HCT116 (cell line): ENCODE results near the gene CPLX3. TPM values are rescaled to one million over a fixed set of nuclear protein-coding genes. Genes with fewer than 3 reads are reported as not detected.

Experiments
- ATAC-seq: fragments of 200-7000 bp; cut with Tn5 transposase; 2 replicates; pipeline ENCODE4 v1.9.1; 2020; ENCODE audit warnings: mild to moderate bottlenecking, moderate library complexity
- BruUV-seq: library from RNA; stranded (reverse); fragments of 400-500 nt; replicated peaks from 2 replicates; lab custom pipeline; 2021; lab: Mats Ljungman, UMichigan
- CTCF ChIA-PET: fragments of 300-600 bp; sonication (Branson Sonifier 250); formaldehyde crosslinking; loops from one replicate; lab custom pipeline; 2021; ENCODE audit warnings: antibody characterized with exemption; lab: Charles Lee
- POLR2A ChIA-PET: fragments of 300-600, 350-600 bp; sonication (Branson Sonifier 250); formaldehyde crosslinking; loops from one replicate; lab custom pipeline; 2021; ENCODE audit warnings: antibody characterized with exemption; lab: Charles Lee
- RAD21 ChIA-PET, 2 experiments: fragments of 300-600 bp; sonication (Branson Sonifier 250); formaldehyde crosslinking; loops; one replicate each; lab custom pipeline; 2023; ENCODE audit warnings: low total read pairs in 2 of 2; ENCODE audit not compliant: uncharacterized antibody in 2 of 2, unreplicated experiment in 2 of 2, low non-redundant PET in 1 of 2; lab: Charles Lee
- DNase-seq: peaks from one replicate; pipeline ENCODE4 v3.0.0-alpha.2; 2010; ENCODE audit warnings: low read depth, low spot score
- H2AFZ ChIP-seq: fragments of 200-600 bp; shearing (Covaris generic), sonication (generic); 2 replicates; pipeline ENCODE4 v1.6.1; 2017; ENCODE audit warnings: low read depth, mixed run types, mixed read lengths, antibody characterized with exemption, low read length; ENCODE audit not compliant: poor library complexity, severe bottlenecking
- H3K27ac ChIP-seq: 2 replicates; pipeline ENCODE4 v1.5.1; 2012; ENCODE audit warnings: low read depth, low read length
- H3K27me3 ChIP-seq: fragments of 200-600 bp; sonication (generic); 2 replicates; pipeline ENCODE4 v1.6.1; 2016; ENCODE audit warnings: mixed run types, low read length, mixed read lengths; ENCODE audit not compliant: insufficient read depth
- H3K36me3 ChIP-seq, 2 experiments: fragments of 200-500 bp in 1 of 2; fragments of 200-600 bp in 1 of 2; sonication (Bioruptor generic) in 1 of 2; sonication (generic) in 1 of 2; 2 replicates each; pipeline versions ENCODE4 v1.5.1 to v1.6.1; 2014 to 2016; ENCODE audit warnings: low read length in 2 of 2, inconsistent platforms in 1 of 2, mixed read lengths in 1 of 2, mixed run types in 1 of 2; ENCODE audit not compliant: insufficient read depth in 2 of 2, control insufficient read depth in 1 of 2
- H3K4me1 ChIP-seq, 2 experiments: fragments of 200-600 bp in 1 of 2; sonication (generic) in 1 of 2; 2 replicates each; pipeline versions ENCODE4 v1.5.1 to v1.6.1; 2012 to 2017; ENCODE audit warnings: low read length in 2 of 2, inconsistent platforms in 1 of 2, mild to moderate bottlenecking in 1 of 2, mixed read lengths in 1 of 2, mixed run types in 1 of 2, moderate library complexity in 1 of 2; ENCODE audit not compliant: insufficient read depth in 2 of 2, control insufficient read depth in 1 of 2
- H3K4me2 ChIP-seq: fragments of 200-600 bp; sonication (generic); 2 replicates; pipeline ENCODE4 v1.6.1; 2017; ENCODE audit warnings: mixed run types, low read length, mixed read lengths
- H3K4me3 ChIP-seq, 2 experiments: fragments of 200-600 bp in 1 of 2; sonication (generic) in 1 of 2; replicated peaks in 1 of 2; 2 replicates each; pipeline ENCODE4 v1.5.1; 2011 to 2016; ENCODE audit warnings: low read length in 2 of 2, control low read depth in 1 of 2, low read depth in 1 of 2, mild to moderate bottlenecking in 1 of 2, mixed read lengths in 1 of 2, mixed run types in 1 of 2
- H3K79me2 ChIP-seq: fragments of 200-600 bp; sonication (generic); 2 replicates; pipeline ENCODE4 v1.6.1; 2017; ENCODE audit warnings: mild to moderate bottlenecking, mixed run types, low read length, moderate library complexity, mixed read lengths; ENCODE audit not compliant: insufficient read depth
- H3K9ac ChIP-seq: fragments of 200-600 bp; sonication (generic); 2 replicates; pipeline ENCODE4 v1.6.1; 2016; ENCODE audit warnings: low read length, mixed read lengths
- H3K9me2 ChIP-seq: fragments of 200-600 bp; sonication (generic), shearing (Covaris generic); 2 replicates; pipeline ENCODE4 v1.6.1; 2017; ENCODE audit warnings: mixed run types, mild to moderate bottlenecking, moderate library complexity; ENCODE audit not compliant: insufficient read depth
- H3K9me3 ChIP-seq, 2 experiments: fragments of 200-500 bp in 1 of 2; fragments of 200-600 bp in 1 of 2; sonication (Bioruptor generic) in 1 of 2; sonication (generic) in 1 of 2; 2 replicates each; pipeline ENCODE4 v1.6.1; 2014 to 2017; ENCODE audit warnings: low read length in 2 of 2, mixed read lengths in 2 of 2, inconsistent platforms in 1 of 2, low read depth in 1 of 2, mild to moderate bottlenecking in 1 of 2, mixed run types in 1 of 2, moderate library complexity in 1 of 2; ENCODE audit not compliant: control insufficient read depth in 1 of 2, insufficient read depth in 1 of 2
- H4K20me1 ChIP-seq: fragments of 200-600 bp; sonication (generic), shearing (Covaris generic); 2 replicates; pipeline ENCODE4 v1.6.1; 2017; ENCODE audit warnings: mixed run types, mild to moderate bottlenecking, moderate library complexity; ENCODE audit not compliant: insufficient read depth
- CBX3 ChIP-seq: IDR thresholded peaks from 2 replicates; pipeline ENCODE4 v1.6.1; 2012; ENCODE audit warnings: low read depth
- CEBPB ChIP-seq: IDR thresholded peaks from 2 replicates; pipeline ENCODE4 v1.6.1; 2012; ENCODE audit warnings: low read depth
- ELF1 ChIP-seq: IDR thresholded peaks from 2 replicates; pipeline ENCODE4 v1.6.1; 2012; ENCODE audit warnings: low read depth, borderline replicate concordance
- EZH2 ChIP-seq: fragments of 200-600 bp; sonication (generic); IDR thresholded peaks from 2 replicates; pipeline ENCODE4 v1.6.1; 2017; ENCODE audit warnings: antibody characterized with exemption, mixed run types
- FOSL1 ChIP-seq: IDR thresholded peaks from 2 replicates; pipeline ENCODE4 v1.6.1; 2012; ENCODE audit warnings: low read depth
- RAD21 ChIP-seq: IDR thresholded peaks from 2 replicates; pipeline ENCODE4 v1.6.1; 2012; ENCODE audit warnings: low read depth, mild to moderate bottlenecking
- YY1 ChIP-seq: IDR thresholded peaks from 2 replicates; pipeline ENCODE4 v1.6.1; 2011; ENCODE audit warnings: low read length, low read depth, moderate library complexity, mild to moderate bottlenecking; ENCODE audit not compliant: insufficient replicate concordance; ENCODE audit errors: extremely low read depth
- ZFX ChIP-seq: fragments of 450-650 bp; IDR thresholded peaks from 2 replicates; pipeline ENCODE4 v1.6.1; 2017
- intact Hi-C: fragments of 100-400 bp; cut with micrococcal nuclease; formaldehyde crosslinking; loops from 2 replicates; pipeline ENCODE4 v1.10.0; 2022
- total RNA-seq: library from RNA; stranded (reverse); gene quantifications from one replicate; pipeline ENCODE4 v1.2.1, GENCODE V29; 2021; ENCODE audit not compliant: unreplicated experiment
- TF ChIP-seq, protein P1 (sequence below): IDR thresholded peaks from 2 replicates; pipeline ENCODE4 v1.6.1; 2011; ENCODE audit warnings: mild to moderate bottlenecking, low read length, moderate library complexity; ENCODE audit not compliant: insufficient replicate concordance; ENCODE audit errors: extremely low read depth
- TF ChIP-seq, protein P2 (sequence below): IDR thresholded peaks from 2 replicates; pipeline ENCODE4 v1.6.1; 2012; ENCODE audit warnings: low read depth

The CPLX3 gene
- total RNA-seq, 1 experiment from 2014 or later: not detected

DNA sequence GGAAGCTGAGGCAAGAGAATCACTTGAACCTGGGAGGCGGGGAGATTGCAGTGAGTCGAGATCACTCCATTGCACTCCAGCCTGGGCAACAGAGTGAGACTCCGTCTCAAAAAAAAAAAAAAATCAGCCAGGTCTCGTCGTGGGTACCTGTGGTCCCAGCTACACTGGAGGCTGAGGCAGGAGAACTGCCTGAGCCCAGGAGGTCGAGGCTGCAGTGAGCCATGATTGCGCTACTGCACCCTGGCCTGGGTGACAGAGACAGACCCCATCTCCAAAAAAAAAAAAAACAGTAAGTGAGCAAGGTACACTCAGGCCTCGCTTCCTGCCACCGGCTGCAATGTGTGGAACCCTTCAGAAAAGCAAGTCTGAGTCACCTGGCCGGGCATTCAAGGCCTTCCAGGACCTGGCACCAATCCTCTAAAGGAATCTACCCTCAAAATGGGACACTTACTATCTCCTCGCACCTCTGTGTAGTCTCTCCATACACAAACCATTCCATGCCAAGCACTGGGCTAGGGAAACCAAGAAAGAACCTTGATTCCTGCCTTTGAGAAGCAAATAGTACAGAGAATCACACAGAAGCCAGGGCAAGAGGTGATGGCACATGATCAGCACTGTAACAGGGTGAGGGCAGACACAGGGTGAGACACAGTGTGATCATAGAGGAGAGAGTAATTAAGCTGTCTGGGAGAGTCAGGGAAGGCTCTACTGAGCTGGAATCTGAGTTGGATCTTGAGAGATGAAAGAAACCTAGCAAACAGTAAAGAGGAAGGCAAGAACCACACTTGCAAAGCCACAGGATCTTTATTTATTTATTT is 37.0 kb downstream of the CPLX3 start:
- Histone ChIP-seq H3K9ac (peak overlapping the region; percentile 15; the same call in 1 of the 2 replicates), H3K9me2 (no peaks in the 10 kb centered on the region), H3K4me3 (no peak overlapping the region), H3K27ac (peak overlapping the region; percentile 41; the same call in 1 of the 2 replicates), H3K79me2 (peaks cover 58% of the 10 kb centered on the region), H3K9me3 (no peaks in the 10 kb centered on the region), H2AFZ (no peak overlapping the region), H4K20me1 (no peaks in the 10 kb centered on the region), H3K27me3 (no peaks in the 10 kb centered on the region), H3K4me2 (peak overlapping the region; percentile 31), H3K36me3 (peaks cover 0 to 6% of the 10 kb centered on the region in 2 experiments; a peak in 1 of 4 replicates), H3K4me1 (peaks cover 18 to 59% of the 10 kb centered on the region in 2 experiments)
- TF ChIP-seq FOSL1: peak; percentile 24; the same call in 1 of the 2 replicates
- TF ChIP-seq YY1: no peak
- TF ChIP-seq, protein P1, sequence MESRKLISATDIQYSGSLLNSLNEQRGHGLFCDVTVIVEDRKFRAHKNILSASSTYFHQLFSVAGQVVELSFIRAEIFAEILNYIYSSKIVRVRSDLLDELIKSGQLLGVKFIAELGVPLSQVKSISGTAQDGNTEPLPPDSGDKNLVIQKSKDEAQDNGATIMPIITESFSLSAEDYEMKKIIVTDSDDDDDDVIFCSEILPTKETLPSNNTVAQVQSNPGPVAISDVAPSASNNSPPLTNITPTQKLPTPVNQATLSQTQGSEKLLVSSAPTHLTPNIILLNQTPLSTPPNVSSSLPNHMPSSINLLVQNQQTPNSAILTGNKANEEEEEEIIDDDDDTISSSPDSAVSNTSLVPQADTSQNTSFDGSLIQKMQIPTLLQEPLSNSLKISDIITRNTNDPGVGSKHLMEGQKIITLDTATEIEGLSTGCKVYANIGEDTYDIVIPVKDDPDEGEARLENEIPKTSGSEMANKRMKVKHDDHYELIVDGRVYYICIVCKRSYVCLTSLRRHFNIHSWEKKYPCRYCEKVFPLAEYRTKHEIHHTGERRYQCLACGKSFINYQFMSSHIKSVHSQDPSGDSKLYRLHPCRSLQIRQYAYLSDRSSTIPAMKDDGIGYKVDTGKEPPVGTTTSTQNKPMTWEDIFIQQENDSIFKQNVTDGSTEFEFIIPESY: no peak
- no peak for TF ChIP-seq RAD21
- peak; percentile 68 for ATAC-seq
- BruUV-seq: no TSS peak
- ChIA-PET CTCF (no interaction called here), POLR2A (no interaction called here), RAD21 (no interaction called here)
- intact Hi-C loops: no loop called here
- DNase-seq: no peak

DNA sequence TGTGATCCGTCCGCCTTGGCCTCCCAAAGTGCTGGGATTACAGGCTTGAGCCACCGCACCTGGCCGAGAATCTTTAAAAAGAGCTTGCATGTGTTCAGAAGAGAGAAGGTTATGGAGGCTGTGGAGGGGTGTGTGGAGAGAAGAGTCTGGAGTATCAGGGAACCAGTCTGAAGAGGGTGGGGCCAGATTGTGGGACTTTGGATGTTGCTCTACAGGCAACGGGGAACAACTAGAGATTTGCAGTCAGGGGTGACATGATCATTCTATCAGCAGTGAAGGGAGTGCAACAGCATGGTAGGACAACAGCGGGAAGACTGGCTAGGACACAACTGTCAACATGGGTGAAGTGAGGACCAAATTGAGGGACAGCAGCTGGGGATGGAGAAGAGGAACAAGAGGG is 37.9 kb downstream of the CPLX3 start:
- H3K36me3 ChIP-seq: peaks cover 0 to 8% of the 10 kb centered on the region in 2 experiments; a peak in 1 of 4 replicates
- ATAC-seq: no peak
- ChIA-PET CTCF (no interaction called here), RAD21 (no interaction called here), POLR2A (no interaction called here)
- no peak overlapping the region for H3K9ac ChIP-seq
- H3K79me2 ChIP-seq: peaks cover 62% of the 10 kb centered on the region
- H3K9me2 ChIP-seq: no peaks in the 10 kb centered on the region
- H4K20me1 ChIP-seq: no peaks in the 10 kb centered on the region
- peaks cover 18 to 53% of the 10 kb centered on the region in 2 experiments for H3K4me1 ChIP-seq
- no peak overlapping the region for H2AFZ ChIP-seq
- DNase-seq: no peak
- no peak overlapping the region for H3K27ac ChIP-seq
- no peak overlapping the region for H3K4me3 ChIP-seq
- no TSS peak for BruUV-seq
- intact Hi-C loops: no loop called here
- H3K9me3 ChIP-seq: no peaks in the 10 kb centered on the region
- no peak overlapping the region for H3K4me2 ChIP-seq
- H3K27me3 ChIP-seq: no peaks in the 10 kb centered on the region
- TF ChIP-seq ZFX (no peak), ELF1 (no peak), FOSL1 (no peak), CEBPB (no peak), EZH2 (no peak), CBX3 (no peak), YY1 (no peak)
- TF ChIP-seq, protein P2, sequence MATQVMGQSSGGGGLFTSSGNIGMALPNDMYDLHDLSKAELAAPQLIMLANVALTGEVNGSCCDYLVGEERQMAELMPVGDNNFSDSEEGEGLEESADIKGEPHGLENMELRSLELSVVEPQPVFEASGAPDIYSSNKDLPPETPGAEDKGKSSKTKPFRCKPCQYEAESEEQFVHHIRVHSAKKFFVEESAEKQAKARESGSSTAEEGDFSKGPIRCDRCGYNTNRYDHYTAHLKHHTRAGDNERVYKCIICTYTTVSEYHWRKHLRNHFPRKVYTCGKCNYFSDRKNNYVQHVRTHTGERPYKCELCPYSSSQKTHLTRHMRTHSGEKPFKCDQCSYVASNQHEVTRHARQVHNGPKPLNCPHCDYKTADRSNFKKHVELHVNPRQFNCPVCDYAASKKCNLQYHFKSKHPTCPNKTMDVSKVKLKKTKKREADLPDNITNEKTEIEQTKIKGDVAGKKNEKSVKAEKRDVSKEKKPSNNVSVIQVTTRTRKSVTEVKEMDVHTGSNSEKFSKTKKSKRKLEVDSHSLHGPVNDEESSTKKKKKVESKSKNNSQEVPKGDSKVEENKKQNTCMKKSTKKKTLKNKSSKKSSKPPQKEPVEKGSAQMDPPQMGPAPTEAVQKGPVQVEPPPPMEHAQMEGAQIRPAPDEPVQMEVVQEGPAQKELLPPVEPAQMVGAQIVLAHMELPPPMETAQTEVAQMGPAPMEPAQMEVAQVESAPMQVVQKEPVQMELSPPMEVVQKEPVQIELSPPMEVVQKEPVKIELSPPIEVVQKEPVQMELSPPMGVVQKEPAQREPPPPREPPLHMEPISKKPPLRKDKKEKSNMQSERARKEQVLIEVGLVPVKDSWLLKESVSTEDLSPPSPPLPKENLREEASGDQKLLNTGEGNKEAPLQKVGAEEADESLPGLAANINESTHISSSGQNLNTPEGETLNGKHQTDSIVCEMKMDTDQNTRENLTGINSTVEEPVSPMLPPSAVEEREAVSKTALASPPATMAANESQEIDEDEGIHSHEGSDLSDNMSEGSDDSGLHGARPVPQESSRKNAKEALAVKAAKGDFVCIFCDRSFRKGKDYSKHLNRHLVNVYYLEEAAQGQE: no peak
- TF ChIP-seq, protein P1: no peak
